Fibroblast of peridontal ligament (primary cell): ENCODE data around the gene SCN1A.
"Not testable (repeated sequence)": the region's sequence is repeated elsewhere in the genome, so short reads cannot be mapped to it uniquely, and the experiment has no call there.

ENCODE experiments used
- DNase-seq: peaks from one replicate; pipeline ENCODE4 v3.0.0-alpha.2; 2010; ENCODE audit errors: extremely low read depth

Gene SCN1A

GRCh38 chr2:166081131-166081632 is 46.6 kb downstream of the SCN1A start:
- no peak for DNase-seq

- DNase-seq = no peak
These were observed 53.4 kb downstream of the SCN1A start for GRCh38 chr2:166074430-166074829.

DNA sequence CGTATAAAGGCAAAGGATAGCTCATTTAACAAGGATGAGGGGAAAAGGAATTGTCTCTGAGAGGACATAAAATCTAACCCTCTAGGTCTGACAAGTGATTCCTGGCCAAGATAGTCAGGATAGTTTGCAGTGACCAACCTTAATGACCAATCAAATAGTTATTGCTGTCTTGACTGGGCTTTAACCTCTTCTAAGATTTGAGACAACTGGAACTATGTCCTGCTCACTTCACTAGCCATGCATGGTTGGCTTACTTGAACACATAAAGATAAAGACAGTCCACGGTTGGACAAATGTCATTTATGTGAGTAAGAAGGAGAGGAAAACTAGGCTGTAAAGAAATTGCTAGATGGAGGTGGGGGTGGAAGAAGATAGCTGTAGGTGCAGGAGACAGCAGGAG is 53.8 kb downstream of the SCN1A start:
- DNase-seq = no peak

DNA sequence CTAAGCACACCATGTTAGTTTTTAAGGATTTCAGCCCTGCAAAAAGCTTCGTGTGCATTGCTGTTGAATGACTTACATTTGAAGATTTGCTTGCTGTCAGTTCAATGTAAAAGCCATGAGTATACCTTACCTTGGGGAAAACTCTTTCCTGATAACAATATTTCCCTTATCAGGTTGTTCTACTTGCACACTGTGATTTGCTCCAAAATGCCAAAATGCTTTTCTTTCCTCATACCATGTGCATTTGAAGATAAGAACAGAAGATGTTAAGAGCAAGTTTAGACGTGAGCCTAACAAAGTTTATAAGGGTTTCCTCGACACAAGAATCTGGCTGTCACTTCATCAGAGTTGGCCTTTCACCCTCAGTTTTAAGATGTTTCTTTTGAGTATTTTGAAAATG is 57.6 kb downstream of the SCN1A start:
- no peak for DNase-seq

GRCh38 chr2:166068981-166069380 is 58.8 kb downstream of the SCN1A start:
- no peak for DNase-seq

DNA sequence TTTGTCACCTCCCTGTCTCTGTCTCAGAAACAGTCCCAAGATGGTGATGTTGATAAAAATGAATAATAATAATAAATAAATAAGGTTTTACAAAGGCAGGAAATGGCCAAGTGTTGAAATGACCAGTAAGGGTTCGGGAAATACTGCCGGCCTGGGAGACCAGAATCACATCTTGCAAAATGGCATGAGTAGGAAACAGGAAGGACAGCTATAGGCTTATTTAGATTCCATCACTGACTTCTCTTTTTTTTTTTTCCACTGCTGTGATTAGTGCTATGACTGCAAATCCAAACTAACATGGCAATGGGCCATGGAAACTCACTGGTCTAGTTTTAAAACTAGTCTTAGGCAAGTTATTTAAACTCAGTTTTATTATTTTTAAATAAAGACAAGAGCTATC is 60.6 kb downstream of the SCN1A start:
- no peak for DNase-seq

DNA sequence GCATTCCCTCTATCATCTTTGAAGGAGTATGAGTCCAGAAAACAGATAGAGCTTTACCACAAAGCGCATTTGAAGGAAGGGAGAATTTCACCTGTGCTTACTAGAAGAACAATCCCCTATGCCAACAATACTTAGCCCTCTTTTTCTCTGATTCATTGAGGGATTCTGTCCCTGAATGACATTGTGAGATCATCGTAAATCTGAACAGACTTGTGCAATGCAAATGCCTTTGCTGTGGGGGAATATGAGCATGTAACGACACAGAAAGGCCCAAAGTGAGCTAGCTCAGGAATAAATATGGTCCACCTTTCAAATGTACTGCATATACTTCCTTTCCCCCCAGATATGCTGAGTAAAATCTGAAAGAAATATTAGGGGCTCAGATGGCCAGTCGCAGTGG is 67.6 kb downstream of the SCN1A start:
- DNase-seq = peak; percentile 11

- peak; percentile 68 for DNase-seq
These were observed 70.3 kb downstream of the SCN1A start for GRCh38 chr2:166057370-166058164.

DNA sequence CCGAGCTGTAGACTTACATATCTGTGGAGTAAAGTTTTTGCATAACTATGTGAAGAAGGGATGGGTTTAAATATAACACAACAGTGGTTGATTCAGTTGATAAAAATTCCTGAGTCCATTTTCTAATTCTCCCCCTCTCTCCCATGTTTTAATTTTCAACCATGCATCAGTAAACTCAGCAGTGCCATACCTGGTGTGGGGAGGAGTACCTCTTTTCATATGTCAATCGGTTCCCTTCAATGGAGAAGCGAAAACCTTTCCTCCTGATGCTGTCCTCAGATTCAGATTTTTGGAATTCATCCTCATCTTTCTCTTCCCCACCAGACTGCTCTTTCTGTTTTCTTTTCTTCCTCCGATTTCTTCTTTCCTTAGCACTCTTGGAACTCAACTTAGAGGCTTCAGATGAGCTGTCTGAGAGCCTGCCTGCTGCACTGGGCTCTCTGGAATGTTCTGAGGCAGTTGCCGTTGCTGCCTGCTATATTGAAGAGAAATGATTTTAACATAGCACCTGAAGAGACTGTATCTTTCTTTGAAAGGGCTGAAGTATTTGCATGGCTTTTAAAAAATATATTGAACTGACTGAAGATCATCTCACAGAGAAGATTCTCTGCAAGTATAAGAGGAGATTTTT is 82.9 kb downstream of the SCN1A start:
- no peak for DNase-seq

DNA sequence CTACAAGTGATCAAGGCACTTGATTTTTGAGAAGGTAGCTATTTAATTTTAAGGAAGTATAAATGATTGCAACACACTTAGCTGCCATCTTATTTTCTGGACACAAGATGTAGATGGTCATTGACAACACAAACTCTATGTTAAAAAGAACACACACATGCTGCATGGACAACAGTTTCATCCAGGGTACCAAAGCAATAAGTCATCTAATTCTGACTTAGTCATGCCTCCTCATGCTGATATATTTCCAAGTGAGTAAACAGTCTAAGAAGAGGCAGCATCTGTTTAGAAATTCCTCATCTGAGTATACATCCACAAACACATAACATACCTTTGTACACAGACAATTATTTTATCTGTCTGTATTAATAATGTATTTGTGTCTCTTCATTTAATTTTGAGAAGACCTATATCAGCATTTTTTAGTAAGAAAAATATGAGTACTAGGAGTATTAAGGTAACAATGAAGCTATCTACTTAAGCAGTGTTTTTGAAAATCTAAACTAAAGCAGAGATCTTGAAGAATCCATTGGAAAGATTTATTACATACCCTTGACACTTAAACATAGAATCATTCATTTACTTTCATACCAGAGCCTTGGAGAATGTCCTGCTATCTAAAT is 84.9 kb downstream of the SCN1A start:
- peak; percentile 15 for DNase-seq

GRCh38 chr2:166042356-166042755 is 85.5 kb downstream of the SCN1A start:
- DNase-seq = peak; percentile 16

- DNase-seq = no peak
These were observed 86.2 kb downstream of the SCN1A start for GRCh38 chr2:166041613-166042012.

GRCh38 chr2:166032361-166032760 is 95.5 kb downstream of the SCN1A start:
- peak; percentile 48 for DNase-seq

GRCh38 chr2:166031054-166031453 is 96.8 kb downstream of the SCN1A start:
- no peak for DNase-seq

DNA sequence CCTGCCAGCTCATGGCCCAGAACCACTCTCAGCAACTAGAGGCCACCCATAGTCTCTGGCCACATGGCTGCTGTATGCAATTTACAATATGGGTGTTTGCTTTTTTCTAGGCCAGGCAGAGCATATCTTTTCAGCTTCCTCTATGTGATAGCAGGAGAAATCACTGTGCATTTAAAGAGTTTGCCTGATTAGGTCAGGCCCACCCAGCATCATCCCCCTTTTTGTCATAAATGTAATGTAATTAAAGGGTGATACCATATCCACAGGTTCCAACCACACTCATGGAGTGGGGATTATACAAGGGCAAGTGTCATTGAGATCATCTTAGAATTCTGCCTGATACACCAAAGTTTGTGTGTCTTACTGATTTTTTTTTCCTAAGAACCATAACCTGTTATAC is 102.5 kb downstream of the SCN1A start:
- no peak for DNase-seq

GRCh38 chr2:166017208-166017607 is 110.6 kb downstream of the SCN1A start:
- DNase-seq = no peak

- no peak for DNase-seq
These were observed 113.9 kb downstream of the SCN1A start for GRCh38 chr2:166013878-166014277.

GRCh38 chr2:166011660-166012059 is 116.2 kb downstream of the SCN1A start:
- DNase-seq = no peak

DNA sequence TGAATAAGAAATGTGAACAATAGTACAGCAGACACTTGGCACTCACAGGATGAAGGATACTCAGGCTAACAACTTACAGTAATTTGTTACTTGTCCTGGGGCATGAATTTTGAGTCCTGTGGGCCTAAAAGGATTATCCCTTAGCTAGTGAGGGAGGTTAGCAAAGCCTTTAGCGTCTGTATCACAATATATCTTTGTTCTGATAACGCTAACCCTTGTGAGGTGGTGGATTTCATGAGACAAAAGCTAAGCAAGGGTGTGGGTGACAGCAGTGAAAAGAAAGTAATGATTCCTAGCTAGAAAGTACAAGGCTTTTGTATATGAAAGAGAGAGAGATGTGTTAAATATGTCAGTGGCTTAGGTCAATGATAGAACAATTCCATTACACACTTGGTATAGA is 127.4 kb downstream of the SCN1A start:
- no peak for DNase-seq

DNA sequence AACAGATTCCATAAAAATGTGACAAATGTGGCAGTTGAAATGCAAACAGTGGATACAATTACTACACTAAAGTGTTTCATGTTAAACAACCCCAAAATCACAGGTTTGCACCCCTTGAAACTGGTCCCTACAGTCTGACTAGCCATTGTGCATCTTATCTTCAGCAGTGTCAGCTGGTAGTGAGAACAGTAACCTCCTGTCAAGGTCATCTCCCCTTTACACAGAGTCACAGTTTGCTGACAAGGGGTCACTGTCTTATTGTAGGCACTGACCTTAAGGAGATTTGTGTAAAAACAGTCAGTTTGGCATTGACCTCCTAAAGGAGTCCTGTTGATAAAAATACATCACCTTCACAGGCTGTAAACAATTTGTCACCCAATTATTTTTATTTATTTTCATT is 137.0 kb downstream of the SCN1A start:
- DNase-seq = no peak

GRCh38 chr2:165989851-165990250 is 138.0 kb downstream of the SCN1A start:
- no peak for DNase-seq

DNA sequence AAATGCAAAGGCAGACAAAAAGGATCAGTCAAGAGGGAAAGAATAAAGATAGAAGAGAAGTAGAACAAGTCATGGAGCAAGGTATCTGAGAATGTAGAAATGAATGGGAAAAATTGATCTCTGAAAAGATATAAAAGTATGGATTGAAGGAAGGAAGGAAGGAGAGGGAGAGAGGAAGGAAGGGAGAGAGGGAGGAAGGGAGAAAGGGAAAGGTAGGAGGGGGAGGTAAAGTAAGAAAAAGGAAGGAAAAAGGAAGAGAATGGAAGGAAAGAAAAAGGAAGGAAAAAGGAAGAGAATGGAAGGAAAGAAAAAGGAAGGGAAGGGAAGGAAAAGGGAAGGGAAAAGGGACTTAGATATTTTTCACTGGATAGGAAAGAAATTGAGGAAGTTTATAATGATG is 142.7 kb downstream of the SCN1A start:
- DNase-seq = no peak

- not testable (repeated sequence) for DNase-seq
These were observed 155.7 kb downstream of the SCN1A start for GRCh38 chr2:165972161-165972560.
